DND-41 (cell line): ENCODE results near the gene PRRX2.

Source experiments
- CTCF ChIP-seq: IDR thresholded peaks from 2 replicates; pipeline ENCODE4 v1.5.1; 2012; ENCODE audit warnings: borderline replicate concordance, low read length, moderate library complexity, mild to moderate bottlenecking; ENCODE audit not compliant: poor library complexity, severe bottlenecking; ENCODE audit errors: extremely low read depth
- EZH2 ChIP-seq: IDR thresholded peaks from 3 replicates; pipeline ENCODE4 v1.6.1; 2012; ENCODE audit warnings: borderline replicate concordance, low read depth, mild to moderate bottlenecking, moderate library complexity, low read length, inconsistent platforms; ENCODE audit not compliant: severe bottlenecking

GRCh38 chr9:129696944-129697655 is 31.7 kb downstream of the PRRX2 start:
- TF ChIP-seq CTCF, result no peak
- TF ChIP-seq EZH2, result no peak
